PFSK-1 (cell line): Measurements from ENCODE around the gene CTSE.

Experiments
- FOXP2 ChIP-seq: optimal IDR thresholded peaks from 2 replicates; pipeline ENCODE3; 2011; ENCODE audit warnings: borderline replicate concordance, control low read depth, inconsistent platforms; ENCODE audit not compliant: insufficient read depth; ENCODE audit errors: extremely low read length, extremely low read depth
- POLR2AphosphoS5 ChIP-seq: IDR thresholded peaks from 2 replicates; pipeline ENCODE4 v1.6.1; 2012; ENCODE audit warnings: low read depth, mild to moderate bottlenecking, control low read depth, low read length, moderate library complexity
- REST ChIP-seq, 2 experiments: IDR thresholded peaks; 2 replicates each; pipeline versions ENCODE4 v1.6.1 to v1.8.0; 2011 to 2012; ENCODE audit warnings: low read depth in 2 of 2, low read length in 2 of 2, control low read depth in 1 of 2, inconsistent platforms in 1 of 2, mild to moderate bottlenecking in 1 of 2, moderate library complexity in 1 of 2; ENCODE audit not compliant: insufficient read depth in 1 of 2
- SIN3A ChIP-seq: IDR thresholded peaks from 2 replicates; pipeline ENCODE4 v1.6.1; 2012; ENCODE audit warnings: mild to moderate bottlenecking, low read length, moderate library complexity, borderline replicate concordance; ENCODE audit not compliant: insufficient read depth
- TAF1 ChIP-seq: IDR thresholded peaks from 2 replicates; pipeline ENCODE4 v1.6.1; 2012; ENCODE audit warnings: low read length, control low read depth, borderline replicate concordance; ENCODE audit not compliant: insufficient read depth

The CTSE gene

GRCh38 chr1:206037581-206037980 is 13.9 kb upstream of the CTSE start:
- TF ChIP-seq SIN3A: no peak
- no peak for TF ChIP-seq POLR2AphosphoS5
- TF ChIP-seq TAF1: no peak
- TF ChIP-seq FOXP2: no peak
- no peak for TF ChIP-seq REST (IDR thresholded peaks at IDR 0.05; ENCODE audit: insufficient read depth in 1 of 2, low read depth in 2 of 2, low read length in 2 of 2)

GRCh38 chr1:206036663-206037455 is 13.2 kb upstream of the CTSE start:
- TF ChIP-seq REST (IDR thresholded peaks at IDR 0.05; ENCODE audit: insufficient read depth in 1 of 2, low read depth in 2 of 2, low read length in 2 of 2) (no peak), TAF1 (no peak), POLR2AphosphoS5 (no peak), SIN3A (no peak)

GRCh38 chr1:206035027-206035426 is 11.3 kb upstream of the CTSE start:
- TF ChIP-seq POLR2AphosphoS5 (no peak), TAF1 (no peak), REST (IDR thresholded peaks at IDR 0.05; ENCODE audit: insufficient read depth in 1 of 2, low read depth in 2 of 2, low read length in 2 of 2) (no peak), SIN3A (no peak), FOXP2 (no peak)

- TF ChIP-seq REST (IDR thresholded peaks at IDR 0.05; ENCODE audit: insufficient read depth in 1 of 2, low read depth in 2 of 2, low read length in 2 of 2) (no peak), SIN3A (no peak), POLR2AphosphoS5 (no peak), FOXP2 (no peak), TAF1 (no peak)
These were observed 8.9 kb upstream of the CTSE start for GRCh38 chr1:206032380-206033140.
